22Rv1 (cell line): ENCODE results near the gene ENAH.

Experiments
- ZFX ChIP-seq: fragments of 450-650 bp; IDR thresholded peaks from 2 replicates; pipeline ENCODE4 v1.6.1; 2017; ENCODE audit warnings: antibody characterized with exemption, borderline replicate concordance
- TF ChIP-seq, protein P1 (sequence below): fragments of 450-650 bp; IDR thresholded peaks from 2 replicates; pipeline ENCODE4 v1.5.1; 2017; ENCODE audit warnings: mild to moderate bottlenecking

DNA sequence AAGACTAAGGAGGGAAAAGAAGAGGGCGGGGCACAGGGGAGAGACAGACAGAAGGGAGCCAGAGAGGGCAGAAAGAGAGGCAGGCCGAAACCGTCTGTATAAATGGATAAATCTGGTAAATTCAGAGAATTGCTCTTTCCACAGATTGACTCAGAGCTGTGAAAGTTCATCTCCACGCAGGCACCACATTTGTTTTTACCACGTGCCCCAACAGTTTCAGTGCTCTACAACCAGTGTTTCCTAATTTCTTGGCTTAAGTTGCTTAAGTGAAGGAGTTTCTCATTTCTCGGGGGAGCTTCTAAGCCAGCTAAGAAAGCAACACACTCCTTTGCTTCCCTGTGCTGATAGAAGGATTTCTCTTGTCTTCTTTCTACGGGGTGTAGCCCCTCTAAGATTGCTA lies 87.1 kb downstream of the ENAH start:
- TF ChIP-seq, protein P1, sequence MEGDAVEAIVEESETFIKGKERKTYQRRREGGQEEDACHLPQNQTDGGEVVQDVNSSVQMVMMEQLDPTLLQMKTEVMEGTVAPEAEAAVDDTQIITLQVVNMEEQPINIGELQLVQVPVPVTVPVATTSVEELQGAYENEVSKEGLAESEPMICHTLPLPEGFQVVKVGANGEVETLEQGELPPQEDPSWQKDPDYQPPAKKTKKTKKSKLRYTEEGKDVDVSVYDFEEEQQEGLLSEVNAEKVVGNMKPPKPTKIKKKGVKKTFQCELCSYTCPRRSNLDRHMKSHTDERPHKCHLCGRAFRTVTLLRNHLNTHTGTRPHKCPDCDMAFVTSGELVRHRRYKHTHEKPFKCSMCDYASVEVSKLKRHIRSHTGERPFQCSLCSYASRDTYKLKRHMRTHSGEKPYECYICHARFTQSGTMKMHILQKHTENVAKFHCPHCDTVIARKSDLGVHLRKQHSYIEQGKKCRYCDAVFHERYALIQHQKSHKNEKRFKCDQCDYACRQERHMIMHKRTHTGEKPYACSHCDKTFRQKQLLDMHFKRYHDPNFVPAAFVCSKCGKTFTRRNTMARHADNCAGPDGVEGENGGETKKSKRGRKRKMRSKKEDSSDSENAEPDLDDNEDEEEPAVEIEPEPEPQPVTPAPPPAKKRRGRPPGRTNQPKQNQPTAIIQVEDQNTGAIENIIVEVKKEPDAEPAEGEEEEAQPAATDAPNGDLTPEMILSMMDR, result no peak
- no peak for TF ChIP-seq ZFX
